Measurements from ENCODE around the gene SH3TC2.

GRCh38 chr5:149048811-149049210, 14.1 kb downstream of the SH3TC2 start:
- no peak for TF ChIP-seq YY1 (IDR thresholded peaks at IDR 0.05; ENCODE audit: insufficient read depth, insufficient read length)
- TF ChIP-seq ZNF274 (IDR thresholded peaks at IDR 0.05; ENCODE audit: low read depth, low read length) = no peak
- no peak for TF ChIP-seq SUZ12 (IDR thresholded peaks at IDR 0.05; ENCODE audit: extremely low read depth, insufficient read depth, insufficient read length)

Data from NT2/D1 (cell line).